H9 (cell line): Measurements from ENCODE around the gene AADAT. TPM values are rescaled to one million over a fixed set of nuclear protein-coding genes. Genes with fewer than 3 reads are reported as not detected.

Experiments used
- DNase-seq: peaks from one replicate; pipeline ENCODE4 v3.0.0-alpha.2; 2017
- H2AFZ ChIP-seq: one replicate; pipeline ENCODE4 v1.6.1; 2013; ENCODE audit warnings: mild to moderate bottlenecking, low read length, control low read depth, moderate library complexity
- H2AK5ac ChIP-seq: 2 replicates; pipeline ENCODE4 v1.6.1; 2013; ENCODE audit warnings: low read length, control low read depth, mixed read lengths; ENCODE audit not compliant: insufficient read length
- H2BK120ac ChIP-seq: one replicate; pipeline ENCODE4 v1.6.1; 2013; ENCODE audit warnings: low read depth, mild to moderate bottlenecking, low read length, control low read depth, inconsistent platforms; ENCODE audit not compliant: poor library complexity, severe bottlenecking
- H2BK12ac ChIP-seq: 2 replicates; pipeline ENCODE4 v1.6.1; 2013; ENCODE audit warnings: low read length, control low read depth, mixed read lengths, low read depth; ENCODE audit not compliant: insufficient read length
- H2BK15ac ChIP-seq: 2 replicates; pipeline ENCODE4 v1.6.1; 2013; ENCODE audit warnings: low read depth, low read length, control low read depth
- H2BK20ac ChIP-seq: one replicate; pipeline ENCODE4 v1.6.1; 2013; ENCODE audit warnings: low read depth, mild to moderate bottlenecking, low read length, control low read depth, inconsistent platforms; ENCODE audit not compliant: poor library complexity, severe bottlenecking
- H2BK5ac ChIP-seq: 2 replicates; pipeline ENCODE4 v1.6.1; 2013; ENCODE audit warnings: low read length, control low read depth, mixed read lengths; ENCODE audit not compliant: insufficient read length
- H3K14ac ChIP-seq: 2 replicates; pipeline ENCODE4 v1.6.1; 2013; ENCODE audit warnings: low read length, control low read depth; ENCODE audit not compliant: insufficient read depth
- H3K18ac ChIP-seq: 2 replicates; pipeline ENCODE4 v1.6.1; 2013; ENCODE audit warnings: low read depth, mild to moderate bottlenecking, mixed read lengths, low read length, control low read depth; ENCODE audit not compliant: insufficient read length
- H3K23ac ChIP-seq: 2 replicates; pipeline ENCODE4 v1.6.1; 2013; ENCODE audit warnings: low read length, control low read depth, mixed read lengths, low read depth; ENCODE audit not compliant: insufficient read length
- H3K23me2 ChIP-seq: 2 replicates; pipeline ENCODE4 v1.6.1; 2013; ENCODE audit warnings: low read depth, mild to moderate bottlenecking, mixed read lengths, low read length, control low read depth; ENCODE audit not compliant: insufficient read length, poor library complexity, severe bottlenecking
- H3K27ac ChIP-seq: 2 replicates; pipeline ENCODE4 v1.5.1; 2013; ENCODE audit warnings: low read length, control low read depth, mixed read lengths, low read depth; ENCODE audit not compliant: insufficient read length
- H3K27me3 ChIP-seq: 2 replicates; pipeline ENCODE4 v1.6.1; 2013; ENCODE audit warnings: low read length, control low read depth, inconsistent platforms; ENCODE audit not compliant: insufficient read depth
- H3K4ac ChIP-seq: 2 replicates; pipeline ENCODE4 v1.6.1; 2013; ENCODE audit warnings: low read depth, mild to moderate bottlenecking, control low read depth, inconsistent platforms, low read length, moderate library complexity
- H3K4me1 ChIP-seq: 2 replicates; pipeline ENCODE4 v1.6.1; 2013; ENCODE audit warnings: low read length, control low read depth, inconsistent platforms; ENCODE audit not compliant: insufficient read depth
- H3K4me2 ChIP-seq: 2 replicates; pipeline ENCODE4 v1.6.1; 2013; ENCODE audit warnings: low read length, control low read depth, mixed read lengths; ENCODE audit not compliant: insufficient read length, insufficient read depth
- H3K56ac ChIP-seq: 2 replicates; pipeline ENCODE4 v1.6.1; 2013; ENCODE audit warnings: low read depth, mild to moderate bottlenecking, mixed read lengths, low read length, control low read depth; ENCODE audit not compliant: insufficient read length
- H3K79me1 ChIP-seq: 2 replicates; pipeline ENCODE4 v1.6.1; 2013; ENCODE audit warnings: low read depth, mild to moderate bottlenecking, moderate library complexity, low read length, control low read depth, inconsistent platforms; ENCODE audit not compliant: insufficient read depth, poor library complexity, severe bottlenecking
- H3K79me2 ChIP-seq: 2 replicates; pipeline ENCODE4 v1.6.1; 2013; ENCODE audit warnings: low read length, control low read depth, inconsistent platforms; ENCODE audit not compliant: insufficient read depth
- H3K9ac ChIP-seq: 2 replicates; pipeline ENCODE4 v1.6.1; 2013; ENCODE audit warnings: low read length, control low read depth, mixed read lengths; ENCODE audit not compliant: insufficient read length; ENCODE audit errors: extremely low read depth
- H3K9me3 ChIP-seq: one replicate; pipeline ENCODE4 v1.6.1; 2013; ENCODE audit warnings: low read depth, low read length, inconsistent platforms; ENCODE audit not compliant: control insufficient read depth
- H3T11ph ChIP-seq: one replicate; pipeline ENCODE4 v1.6.1; 2013; ENCODE audit warnings: mild to moderate bottlenecking, low read length, control low read depth, inconsistent platforms
- H4K20me1 ChIP-seq: one replicate; pipeline ENCODE4 v1.6.1; 2013; ENCODE audit not compliant: control insufficient read depth, insufficient read length, insufficient read depth
- H4K5ac ChIP-seq: 2 replicates; pipeline ENCODE4 v1.6.1; 2013; ENCODE audit warnings: low read depth, mild to moderate bottlenecking, mixed read lengths, low read length, control low read depth; ENCODE audit not compliant: insufficient read length
- H4K8ac ChIP-seq: replicated peaks from 2 replicates; pipeline ENCODE4 v1.6.1; 2013; ENCODE audit warnings: low read length, control low read depth, mixed read lengths, low read depth; ENCODE audit not compliant: insufficient read length
- H4K91ac ChIP-seq: 2 replicates; pipeline ENCODE4 v1.6.1; 2013; ENCODE audit warnings: low read depth, mild to moderate bottlenecking, moderate library complexity, mixed read lengths, low read length, control low read depth; ENCODE audit not compliant: insufficient read length
- H3K27ac Mint-ChIP-seq, 3 experiments: 2 replicates in 2 of 3; 3 replicates in 1 of 3; pipeline ENCODE4 v1.8.0; 2020 to 2021; ENCODE audit warnings: mixed read lengths in 3 of 3, mild to moderate bottlenecking in 1 of 3, moderate library complexity in 1 of 3
- H3K27me3 Mint-ChIP-seq: 2 replicates; pipeline ENCODE4 v1.8.0; 2021; ENCODE audit warnings: low read depth, mild to moderate bottlenecking, moderate library complexity, mixed read lengths
- H3K36me3 Mint-ChIP-seq, 3 experiments: 2 replicates in 2 of 3; 3 replicates in 1 of 3; pipeline ENCODE4 v1.8.0; 2020 to 2021; ENCODE audit warnings: low read depth in 3 of 3, mixed read lengths in 3 of 3; ENCODE audit not compliant: insufficient read depth in 1 of 3
- H3K4me1 Mint-ChIP-seq, 2 experiments: 2 replicates each; pipeline ENCODE4 v1.8.0; 2020; ENCODE audit warnings: mixed read lengths in 2 of 2
- H3K4me3 Mint-ChIP-seq, 2 experiments: 2 replicates in 1 of 2; 3 replicates in 1 of 2; pipeline ENCODE4 v1.8.0; 2020 to 2021; ENCODE audit warnings: mild to moderate bottlenecking in 2 of 2, mixed read lengths in 2 of 2, moderate library complexity in 1 of 2
- H3K9me3 Mint-ChIP-seq, 2 experiments: 2 replicates in 1 of 2; 3 replicates in 1 of 2; pipeline ENCODE4 v1.8.0; 2020; ENCODE audit warnings: mild to moderate bottlenecking in 2 of 2, mixed read lengths in 2 of 2, moderate library complexity in 1 of 2
- CTCF ChIP-seq: fragments of 200-600 bp; sonication (generic); conservative IDR thresholded peaks from 3 replicates; pipeline ENCODE4 v1.8.0; 2021; ENCODE audit warnings: antibody characterized with exemption, mild to moderate bottlenecking
- WGBS: extraction: QIAGEN DNeasy Blood & Tissue Kit; methylation state at CpG from one replicate; pipeline ENCODE4 v1.1.7; 2013; ENCODE audit warnings: missing lambda C conversion rate, low lambda C conversion rate, mixed read lengths; ENCODE audit not compliant: insufficient read length; ENCODE audit errors: extremely low coverage; 5-methylcytosine and 5-hydroxymethylcytosine counted together
- total RNA-seq: library from RNA; stranded (reverse); gene quantifications from 2 replicates; pipeline ENCODE4 v1.2.1, GENCODE V29; 2021

AADAT gene
- total RNA-seq, 1 experiment from 2014 or later = 14.1 TPM

GRCh38 chr4:170080496-170080895, 9.3 kb downstream of the AADAT start:
- H3K4me1 ChIP-seq = no peaks in the 10 kb centered on the region
- Mint-ChIP-seq H3K9me3 (no peaks in the 10 kb centered on the region), H3K27ac (no peak overlapping the region), H3K4me1 (peaks cover 0 to 2% of the 10 kb centered on the region in 2 experiments; a peak in 3 of 4 replicates), H3K36me3 (peaks cover 33 to 77% (median 56%) of the 10 kb centered on the region in 3 experiments), H3K4me3 (no peak overlapping the region), H3K27me3 (no peaks in the 10 kb centered on the region)
- H3K4me2 ChIP-seq = no peak overlapping the region
- no peak overlapping the region for H2BK120ac ChIP-seq
- no peaks in the 10 kb centered on the region for H3K23me2 ChIP-seq
- no peak overlapping the region for H2BK15ac ChIP-seq
- H3K56ac ChIP-seq = no peak overlapping the region
- H3K27ac ChIP-seq = no peak overlapping the region
- TF ChIP-seq CTCF = no peak
- H2AK5ac ChIP-seq = no peak overlapping the region
- H4K5ac ChIP-seq = no peak overlapping the region
- no peaks in the 10 kb centered on the region for H3K79me2 ChIP-seq
- no peak overlapping the region for H2BK20ac ChIP-seq
- WGBS = no CpG with 5 or more reads among the region's 3 CpGs
- H3K23ac ChIP-seq = no peak overlapping the region
- no peaks in the 10 kb centered on the region for H3K9me3 ChIP-seq
- H2BK12ac ChIP-seq = no peak overlapping the region
- no peak overlapping the region for H4K91ac ChIP-seq
- no peak overlapping the region for H3K4ac ChIP-seq
- no peak overlapping the region for H2BK5ac ChIP-seq
- H3K27me3 ChIP-seq = no peaks in the 10 kb centered on the region
- H3K14ac ChIP-seq = no peak overlapping the region
- H2AFZ ChIP-seq = no peak overlapping the region
- H4K20me1 ChIP-seq = no peaks in the 10 kb centered on the region
- H4K8ac ChIP-seq = no peak overlapping the region
- H3K18ac ChIP-seq = no peak overlapping the region
- DNase-seq = no peak
- H3T11ph ChIP-seq = no peak overlapping the region
- H3K79me1 ChIP-seq = no peaks in the 10 kb centered on the region
- no peak overlapping the region for H3K9ac ChIP-seq
